Measurements from ENCODE around the gene C21orf91. TPM values are rescaled to one million over a fixed set of nuclear protein-coding genes. Genes with fewer than 3 reads are reported as not detected.

Gene C21orf91
- total RNA-seq, 1 donor from 2014 or later = 15.1 TPM

DNA sequence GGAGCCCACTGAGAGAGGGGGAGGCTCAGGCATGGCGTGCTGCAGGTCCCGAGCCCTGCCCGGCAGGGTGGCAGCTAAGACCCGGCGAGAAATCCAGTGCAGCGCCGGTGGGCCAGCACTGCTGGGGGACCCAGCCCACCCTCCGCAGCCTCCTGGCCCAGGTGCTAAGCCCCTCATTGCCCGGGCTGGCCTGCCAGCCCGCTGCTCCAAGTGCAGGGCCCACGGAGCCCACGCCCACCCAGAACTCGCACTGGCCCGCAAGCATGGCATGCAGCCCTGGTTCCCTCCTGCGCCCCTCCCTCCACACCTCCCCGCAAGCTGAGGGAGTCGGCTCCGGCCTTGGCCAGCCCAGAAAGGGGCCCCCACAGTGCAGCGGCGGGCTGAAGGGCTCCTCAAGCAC lies 61.5 kb downstream of the C21orf91 start:
- Mint-ChIP-seq H3K9me3 (ENCODE audit: low read depth) (peaks cover 2% of the 10 kb centered on the region), H3K27ac (ENCODE audit: unreplicated experiment) (no peak overlapping the region), H3K36me3 (ENCODE audit: low read depth) (no peaks in the 10 kb centered on the region), H3K27me3 (ENCODE audit: low read depth) (no peaks in the 10 kb centered on the region), H3K4me3 (ENCODE audit: unreplicated experiment) (no peak overlapping the region), H3K4me1 (ENCODE audit: low read depth) (peaks cover 10% of the 10 kb centered on the region)
- DNase-seq (ENCODE audit: low spot score) = no peak
- TF ChIP-seq, protein P1, sequence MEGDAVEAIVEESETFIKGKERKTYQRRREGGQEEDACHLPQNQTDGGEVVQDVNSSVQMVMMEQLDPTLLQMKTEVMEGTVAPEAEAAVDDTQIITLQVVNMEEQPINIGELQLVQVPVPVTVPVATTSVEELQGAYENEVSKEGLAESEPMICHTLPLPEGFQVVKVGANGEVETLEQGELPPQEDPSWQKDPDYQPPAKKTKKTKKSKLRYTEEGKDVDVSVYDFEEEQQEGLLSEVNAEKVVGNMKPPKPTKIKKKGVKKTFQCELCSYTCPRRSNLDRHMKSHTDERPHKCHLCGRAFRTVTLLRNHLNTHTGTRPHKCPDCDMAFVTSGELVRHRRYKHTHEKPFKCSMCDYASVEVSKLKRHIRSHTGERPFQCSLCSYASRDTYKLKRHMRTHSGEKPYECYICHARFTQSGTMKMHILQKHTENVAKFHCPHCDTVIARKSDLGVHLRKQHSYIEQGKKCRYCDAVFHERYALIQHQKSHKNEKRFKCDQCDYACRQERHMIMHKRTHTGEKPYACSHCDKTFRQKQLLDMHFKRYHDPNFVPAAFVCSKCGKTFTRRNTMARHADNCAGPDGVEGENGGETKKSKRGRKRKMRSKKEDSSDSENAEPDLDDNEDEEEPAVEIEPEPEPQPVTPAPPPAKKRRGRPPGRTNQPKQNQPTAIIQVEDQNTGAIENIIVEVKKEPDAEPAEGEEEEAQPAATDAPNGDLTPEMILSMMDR (IDR thresholded peaks at IDR 0.05) = no peak

DNA sequence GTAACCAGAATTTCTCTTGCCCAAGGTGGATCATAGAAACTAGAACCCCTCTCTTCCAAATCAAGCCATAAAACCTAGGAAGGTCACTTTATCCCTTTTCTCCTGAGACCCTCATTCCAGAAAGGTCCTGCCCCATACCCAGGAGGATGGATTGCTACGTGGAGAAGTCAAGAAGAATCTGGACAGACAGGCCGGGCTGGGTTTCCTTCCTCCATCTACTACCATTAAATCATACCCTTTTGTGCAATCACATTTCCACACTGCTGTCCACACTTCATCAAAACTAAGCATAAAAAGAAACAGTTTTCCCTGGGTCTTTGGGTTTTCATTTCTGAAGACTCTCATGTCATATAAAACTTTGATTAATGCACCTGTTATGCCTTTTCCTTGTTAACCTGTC lies 65.4 kb downstream of the C21orf91 start:
- no peaks in the 10 kb centered on the region for H3K4me1 Mint-ChIP-seq (ENCODE audit: low read depth)
- no peak for DNase-seq (ENCODE audit: low spot score)
- H3K9me3 Mint-ChIP-seq (ENCODE audit: low read depth) = peaks cover 7% of the 10 kb centered on the region
- no peaks in the 10 kb centered on the region for H3K27me3 Mint-ChIP-seq (ENCODE audit: low read depth)
- TF ChIP-seq, protein P1 (IDR thresholded peaks at IDR 0.05) = no peak
- no peak overlapping the region for H3K4me3 Mint-ChIP-seq (ENCODE audit: unreplicated experiment)
- no peak overlapping the region for H3K27ac Mint-ChIP-seq (ENCODE audit: unreplicated experiment)
- no peaks in the 10 kb centered on the region for H3K36me3 Mint-ChIP-seq (ENCODE audit: low read depth)

DNA sequence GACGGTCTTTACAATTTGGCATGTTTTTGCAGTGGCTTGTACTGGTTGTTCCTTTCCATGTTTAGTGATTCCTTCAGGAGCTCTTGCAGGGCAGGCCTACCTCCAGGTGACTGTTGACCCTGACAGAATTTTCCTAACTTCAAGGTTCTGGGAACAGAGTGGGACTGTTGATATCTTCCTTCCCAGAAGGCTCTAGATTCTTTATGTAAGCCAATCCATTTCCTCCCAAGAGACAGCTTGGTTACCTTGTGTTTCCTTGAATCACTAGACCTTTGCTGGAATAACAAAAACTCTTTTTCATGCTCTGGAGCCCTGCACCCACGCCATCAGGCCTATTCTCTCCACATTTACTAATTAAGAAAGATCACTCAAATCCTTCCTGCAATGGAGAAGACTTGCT lies 67.0 kb downstream of the C21orf91 start:
- Mint-ChIP-seq H3K36me3 (ENCODE audit: low read depth) (no peaks in the 10 kb centered on the region), H3K4me1 (ENCODE audit: low read depth) (no peaks in the 10 kb centered on the region), H3K27me3 (ENCODE audit: low read depth) (no peaks in the 10 kb centered on the region), H3K4me3 (ENCODE audit: unreplicated experiment) (no peak overlapping the region), H3K27ac (ENCODE audit: unreplicated experiment) (no peak overlapping the region), H3K9me3 (ENCODE audit: low read depth) (peaks cover 7% of the 10 kb centered on the region)
- no peak for DNase-seq (ENCODE audit: low spot score)
- TF ChIP-seq, protein P1 (IDR thresholded peaks at IDR 0.05) = no peak

DNA sequence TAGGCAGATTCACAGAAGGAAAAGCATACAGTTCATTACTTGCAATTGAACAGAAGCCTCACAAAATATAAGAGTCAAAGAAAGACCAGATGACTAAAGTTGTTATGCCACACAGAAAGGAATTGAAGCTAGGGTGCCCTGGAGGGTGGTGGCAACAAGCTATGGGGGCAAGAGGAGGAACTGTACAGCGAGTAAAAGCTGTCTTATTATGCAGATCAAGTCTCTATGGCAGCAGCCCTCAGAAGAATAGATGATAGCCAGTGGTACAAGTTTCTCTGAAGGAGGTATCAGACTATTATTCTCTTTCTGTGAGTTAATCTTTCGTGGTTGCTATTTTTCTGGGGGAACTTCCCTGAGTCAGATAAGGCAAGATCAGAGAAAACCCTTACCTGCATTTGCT lies 72.2 kb downstream of the C21orf91 start:
- Mint-ChIP-seq H3K9me3 (ENCODE audit: low read depth) (peaks cover 5% of the 10 kb centered on the region), H3K4me3 (ENCODE audit: unreplicated experiment) (no peak overlapping the region), H3K27me3 (ENCODE audit: low read depth) (no peaks in the 10 kb centered on the region), H3K4me1 (ENCODE audit: low read depth) (no peaks in the 10 kb centered on the region), H3K27ac (ENCODE audit: unreplicated experiment) (no peak overlapping the region), H3K36me3 (ENCODE audit: low read depth) (no peaks in the 10 kb centered on the region)
- TF ChIP-seq, protein P1 (IDR thresholded peaks at IDR 0.05) = no peak
- DNase-seq (ENCODE audit: low spot score) = no peak

DNA sequence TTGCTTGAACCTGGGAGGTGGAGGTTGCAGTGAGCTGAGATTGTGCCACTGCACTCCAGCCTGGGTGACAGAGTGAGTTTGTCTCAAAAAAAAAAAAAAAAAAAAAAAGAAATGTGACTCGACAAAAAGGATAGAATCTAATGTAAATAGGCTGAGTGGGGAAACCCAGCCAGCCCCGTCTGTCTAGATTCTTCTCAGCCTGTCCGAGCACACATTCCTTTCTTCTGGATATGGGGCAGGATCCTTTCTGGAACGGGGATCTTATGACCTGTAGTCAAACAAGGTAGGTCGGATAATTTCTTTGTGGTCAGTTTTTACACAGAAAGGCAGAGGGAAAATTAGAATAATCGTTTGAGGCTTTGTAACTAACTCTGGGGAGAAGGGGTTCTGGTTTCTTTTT lies 74.1 kb downstream of the C21orf91 start:
- Mint-ChIP-seq H3K4me3 (ENCODE audit: unreplicated experiment) (no peak overlapping the region), H3K27ac (ENCODE audit: unreplicated experiment) (no peak overlapping the region), H3K27me3 (ENCODE audit: low read depth) (no peaks in the 10 kb centered on the region), H3K4me1 (ENCODE audit: low read depth) (peaks cover 7% of the 10 kb centered on the region), H3K9me3 (ENCODE audit: low read depth) (peaks cover 4% of the 10 kb centered on the region), H3K36me3 (ENCODE audit: low read depth) (no peaks in the 10 kb centered on the region)
- TF ChIP-seq, protein P1 (IDR thresholded peaks at IDR 0.05) = no peak
- no peak for DNase-seq (ENCODE audit: low spot score)
